AG04449 (cell line): ENCODE measurements around the gene AKT1S1.

Experiments
- CTCF ChIA-PET: fragments of 350-600 bp; formaldehyde crosslinking; extraction: SDS; loops from one replicate; lab custom pipeline; 2021; ENCODE audit warnings: antibody characterized with exemption; lab: Yijun Ruan, JAX
- POLR2A ChIA-PET: fragments of 400-600, 350-600 bp; formaldehyde crosslinking; extraction: SDS; loops from one replicate; lab custom pipeline; 2020; ENCODE audit warnings: antibody characterized with exemption, inconsistent platforms; lab: Yijun Ruan, JAX
- DNase-seq: peaks from one replicate; pipeline ENCODE4 v3.0.0-alpha.2; 2010; ENCODE audit warnings: low read depth, low spot score
- H3K4me3 ChIP-seq: 2 replicates; pipeline ENCODE4 v1.5.1; 2011; ENCODE audit warnings: low read depth, mild to moderate bottlenecking, control low read depth, low read length
- CTCF ChIP-seq: IDR thresholded peaks from one replicate; pipeline ENCODE4 v1.5.1; 2011; ENCODE audit warnings: mild to moderate bottlenecking, moderate library complexity, low read length, control low read depth, inconsistent platforms; ENCODE audit not compliant: insufficient read depth; ENCODE audit errors: missing control alignments

Gene AKT1S1

GRCh38 chr19:49880162-49880869 lies 3.2 kb upstream of the AKT1S1 start:
- no peak for TF ChIP-seq CTCF
- CTCF ChIA-PET: no interaction called here
- no peak for DNase-seq
- no peak overlapping the region for H3K4me3 ChIP-seq
- POLR2A ChIA-PET: interaction anchor here (0.6 kb wide), 1 partner anchor 32 kb away, joined by 4 read pairs; no protein-coding TSS in a partner anchor

GRCh38 chr19:49879243-49879963 lies 2.2 kb upstream of the AKT1S1 start:
- POLR2A ChIA-PET: no interaction called here
- TF ChIP-seq CTCF: no peak
- no peak for DNase-seq
- CTCF ChIA-PET: interaction anchor here (1.1 kb wide), 1 partner anchor 11 kb away, joined by 4 read pairs; no protein-coding TSS in a partner anchor
- H3K4me3 ChIP-seq: no peak overlapping the region

GRCh38 chr19:49878744-49879070 lies 1.6 kb upstream of the AKT1S1 start:
- no peak for TF ChIP-seq CTCF
- no peak for DNase-seq
- POLR2A ChIA-PET: no interaction called here
- H3K4me3 ChIP-seq: peak overlapping the region; percentile 96
- CTCF ChIA-PET: interaction anchor here (1.1 kb wide), 1 partner anchor 12 kb away, joined by 4 read pairs; no protein-coding TSS in a partner anchor

GRCh38 chr19:49877879-49878743 lies 956 bp upstream of the AKT1S1 start:
- no peak for TF ChIP-seq CTCF
- DNase-seq: peak; percentile 78
- CTCF ChIA-PET: interaction anchor here (1.1 kb wide), 1 partner anchor 12 kb away, joined by 4 read pairs; no protein-coding TSS in a partner anchor
- H3K4me3 ChIP-seq: peak overlapping the region; percentile 96
- POLR2A ChIA-PET: interaction anchor here (1.2 to 1.6 kb wide), 2 partner anchors 23 to 27 kb away, joined by 3 to 5 read pairs; partner anchors contain the start of gene PTOV1

GRCh38 chr19:49876422-49877019 lies 634 bp downstream of the AKT1S1 start:
- H3K4me3 ChIP-seq: peak overlapping the region; percentile 100
- ChIA-PET CTCF (interaction anchor here (0.7 kb wide), 1 partner anchor 308 kb away, joined by 3 read pairs; no protein-coding TSS in a partner anchor), POLR2A (interaction anchor here (0.6 to 2.0 kb wide), 11 partner anchors 7 to 64 kb away, joined by 3 to 7 read pairs (median 3); partner anchors contain the start of genes ATF5, NUP62 and PTOV1)
- TF ChIP-seq CTCF: no peak
- peak; percentile 95 for DNase-seq
